8988T (cell line): ENCODE results near the gene SERHL2.
A peak's percentile ranks its signal among the peaks of the same experiment; 100 is the strongest.
"Not testable (repeated sequence)": the region's sequence is repeated elsewhere in the genome, so short reads cannot be mapped to it uniquely, and the experiment has no call there.

ENCODE experiments used
- DNase-seq: peaks from one replicate; pipeline ENCODE4 v3.0.0; 2011

Gene SERHL2

GRCh38 chr22:42610186-42610585 is 56.4 kb downstream of the SERHL2 start:
- DNase-seq, result no peak

- DNase-seq, result no peak
These were observed 57.3 kb downstream of the SERHL2 start for GRCh38 chr22:42611051-42611450.

- no peak for DNase-seq
These were observed 58.6 kb downstream of the SERHL2 start for GRCh38 chr22:42612336-42612735.

- no peak for DNase-seq
These were observed 60.1 kb downstream of the SERHL2 start for GRCh38 chr22:42613872-42614301.

- DNase-seq, result peak; percentile 74
These were observed 60.7 kb downstream of the SERHL2 start, which contains the start of gene POLDIP3 for GRCh38 chr22:42614312-42615091. Gene POLDIP3 (minus strand): TSS chr22:42614883. CDS start chr22:42614857, 26 bp downstream.

- DNase-seq, result peak; percentile 55
These were observed 61.5 kb downstream of the SERHL2 start for GRCh38 chr22:42615092-42615859.

- DNase-seq, result not testable (repeated sequence)
These were observed 62.1 kb downstream of the SERHL2 start for GRCh38 chr22:42615860-42616175.

GRCh38 chr22:42617155-42617983 is 63.6 kb downstream of the SERHL2 start:
- no peak for DNase-seq

- DNase-seq, result no peak
These were observed 65.7 kb downstream of the SERHL2 start for GRCh38 chr22:42619261-42620063.

GRCh38 chr22:42620084-42620483 is 66.3 kb downstream of the SERHL2 start:
- DNase-seq, result no peak

GRCh38 chr22:42621505-42622002 is 67.8 kb downstream of the SERHL2 start:
- DNase-seq, result peak; percentile 87

- DNase-seq, result no peak
These were observed 68.4 kb downstream of the SERHL2 start for GRCh38 chr22:42622061-42622710.

- DNase-seq, result no peak
These were observed 69.6 kb downstream of the SERHL2 start for GRCh38 chr22:42623301-42623751.
